GM21381 (cell line): Measurements from ENCODE around the gene UBE2S.
"Not testable (repeated sequence)": the region's sequence is repeated elsewhere in the genome, so short reads cannot be mapped to it uniquely, and the experiment has no call there.

Experiments
- ATAC-seq: cut with Tn5 transposase; IDR thresholded peaks from one replicate; pipeline ENCODE4 v1.9.1; 2021; ENCODE audit warnings: mild to moderate bottlenecking, moderate library complexity; ENCODE audit not compliant: unreplicated experiment

The UBE2S gene

DNA sequence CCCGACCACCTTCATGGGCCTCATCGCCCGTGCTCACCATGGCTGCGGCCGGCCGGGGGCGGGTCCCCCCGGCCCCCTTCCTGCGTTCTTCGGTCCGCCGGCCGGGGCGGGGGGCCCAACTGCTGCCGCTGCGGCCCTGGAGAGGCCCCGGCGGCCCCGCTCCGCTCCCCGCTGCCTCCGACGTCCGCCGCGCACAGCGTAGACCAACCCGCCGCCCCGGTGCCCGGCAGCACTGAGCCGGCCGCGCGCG, at the start of gene UBE2S:
Gene UBE2S, minus strand, starts transcription at position 239 of the 250 bp plus-strand sequence. Its CDS starts 199 bp downstream, at position 40.
- ATAC-seq: peak; percentile 20

DNA sequence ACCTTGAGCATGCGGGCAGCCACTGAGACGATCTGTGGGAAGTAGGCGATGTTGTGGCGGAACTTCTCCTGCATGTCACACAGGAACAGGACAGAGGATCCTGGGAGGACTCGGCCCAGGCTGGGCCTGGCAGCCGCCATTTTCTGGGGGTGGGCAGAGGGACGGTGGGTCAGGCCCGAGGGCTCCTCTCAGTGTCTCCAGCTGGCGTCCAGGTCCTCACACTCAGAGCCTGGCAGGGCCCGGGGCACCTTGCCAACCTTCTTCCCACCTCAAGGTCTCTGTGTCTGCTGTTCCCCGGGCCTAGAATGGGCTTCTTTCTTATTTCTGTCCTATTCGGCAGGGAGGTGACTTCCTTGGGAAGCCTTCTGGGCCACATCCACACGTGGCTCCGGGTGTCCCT, 48.8 kb upstream of the UBE2S start:
- ATAC-seq: no peak

DNA sequence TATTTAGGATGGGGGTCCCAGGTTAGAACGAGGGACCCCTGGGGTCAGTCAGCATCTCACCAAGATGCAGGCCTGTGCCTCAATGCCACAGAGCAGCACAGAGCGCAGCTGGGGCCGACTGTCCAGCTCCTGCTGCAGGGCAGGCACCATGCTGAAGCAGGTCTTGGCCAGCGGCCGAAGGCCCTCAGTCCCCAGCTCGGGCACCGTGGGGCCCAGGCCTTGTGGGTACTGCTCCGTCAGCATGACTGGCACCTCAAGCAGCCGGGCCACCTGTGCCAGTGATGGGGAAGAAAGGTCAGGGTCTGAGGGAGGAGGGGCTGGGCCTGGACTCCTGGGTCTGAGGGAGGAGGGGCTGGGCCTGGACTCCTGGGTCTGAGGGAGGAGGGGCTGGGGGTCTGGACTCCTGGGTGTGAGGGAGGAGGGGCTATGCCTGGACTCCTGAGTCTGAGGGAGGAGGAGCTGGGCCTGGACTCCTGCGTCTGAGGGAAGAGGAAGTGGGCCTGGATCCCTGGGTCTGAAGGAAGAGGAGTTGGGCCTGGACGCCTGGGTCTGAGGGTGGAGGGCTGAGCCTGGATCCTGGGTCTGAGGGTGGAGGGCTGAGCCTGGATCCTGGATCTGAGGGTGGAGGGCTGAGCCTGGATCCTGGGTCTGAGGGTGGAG, 48.1 kb upstream of the UBE2S start:
- no peak for ATAC-seq

DNA sequence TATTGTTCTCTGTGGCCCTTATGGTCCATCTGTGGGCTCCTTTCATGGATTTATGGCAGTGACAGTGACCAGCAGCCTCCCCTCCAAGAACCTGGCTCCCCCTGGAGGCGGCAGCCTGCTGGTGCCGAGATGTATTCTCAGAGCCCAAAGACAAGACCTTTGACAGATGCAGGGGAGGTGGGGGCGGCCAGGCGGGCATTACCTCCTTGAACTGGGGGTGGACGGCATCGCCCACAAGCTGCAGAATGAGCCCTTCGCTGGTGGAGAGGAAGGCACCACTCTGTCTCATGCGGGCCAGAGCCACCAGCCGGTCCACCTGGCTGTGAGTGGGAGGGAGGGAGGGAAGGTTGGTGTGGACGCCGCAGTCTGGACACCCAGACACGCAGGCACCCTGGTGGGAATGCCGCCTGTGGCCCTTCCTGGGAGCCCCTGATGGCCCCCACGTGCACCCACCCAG, 47.2 kb upstream of the UBE2S start:
- ATAC-seq: no peak

DNA sequence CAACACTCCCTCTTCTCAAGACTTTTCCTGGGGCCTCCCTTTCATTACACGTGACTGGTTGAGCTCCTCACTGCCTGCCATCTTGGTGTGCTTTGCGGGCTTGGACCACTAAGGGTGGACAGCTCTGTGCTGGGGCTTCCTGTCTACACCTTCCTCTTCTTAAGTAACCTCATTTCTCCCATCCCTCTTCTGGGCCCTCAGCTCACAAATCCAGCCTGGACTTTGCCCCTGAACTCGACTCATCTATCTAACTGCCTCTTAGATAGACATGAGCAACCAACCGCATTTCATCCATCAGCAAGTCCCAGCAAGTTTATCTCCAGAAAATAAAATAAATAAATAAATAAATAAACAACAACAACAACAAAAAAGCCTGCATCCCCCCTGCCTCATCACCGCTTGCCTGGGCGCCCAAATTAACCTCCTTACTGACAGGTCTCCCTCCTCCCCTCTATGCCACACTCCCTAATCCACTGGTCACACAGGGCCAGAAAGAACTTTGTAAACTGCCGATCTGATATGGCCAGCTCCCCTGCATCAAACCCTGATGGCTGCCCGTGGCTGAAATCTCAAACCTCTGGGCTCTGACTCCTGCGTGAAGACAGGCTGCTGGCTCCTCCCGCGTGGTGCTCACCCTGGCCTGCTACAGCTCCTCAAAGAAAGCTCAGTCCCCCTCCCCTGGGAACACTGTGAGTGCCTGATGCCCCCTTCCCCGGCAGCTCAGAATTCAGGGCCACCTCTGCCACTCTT, 46.1 kb upstream of the UBE2S start:
- ATAC-seq: no peak

DNA sequence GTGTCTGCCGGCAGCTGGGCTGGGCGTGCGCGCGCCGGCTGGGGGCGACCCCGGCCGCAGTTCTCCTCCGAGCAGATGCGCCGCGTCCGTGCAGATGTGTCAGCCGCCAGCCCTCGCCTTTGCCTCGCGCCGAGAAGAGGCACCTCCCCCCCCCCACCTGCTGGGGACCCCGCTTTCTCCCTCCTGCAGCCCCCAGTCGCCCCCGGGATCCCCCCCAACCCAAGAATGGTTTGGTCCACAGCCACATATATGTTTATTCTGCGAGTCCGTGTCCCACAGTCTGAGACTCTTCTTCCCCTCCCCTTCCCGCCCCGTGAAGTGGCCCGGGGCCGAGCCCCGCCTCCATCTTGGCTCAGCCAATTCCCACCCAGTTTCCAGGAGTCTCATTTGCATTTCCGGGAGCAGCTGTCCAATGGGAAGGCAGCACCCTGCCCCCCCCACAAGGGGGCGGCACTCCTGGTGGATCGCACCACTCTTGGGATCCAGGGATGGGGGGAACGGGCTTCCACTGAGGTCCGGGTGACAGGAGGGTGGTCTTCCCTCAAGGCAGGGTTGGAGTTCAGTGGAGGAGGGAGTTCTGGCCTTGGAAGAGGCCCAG, 45.3 kb upstream of the UBE2S start:
- ATAC-seq: no peak

DNA sequence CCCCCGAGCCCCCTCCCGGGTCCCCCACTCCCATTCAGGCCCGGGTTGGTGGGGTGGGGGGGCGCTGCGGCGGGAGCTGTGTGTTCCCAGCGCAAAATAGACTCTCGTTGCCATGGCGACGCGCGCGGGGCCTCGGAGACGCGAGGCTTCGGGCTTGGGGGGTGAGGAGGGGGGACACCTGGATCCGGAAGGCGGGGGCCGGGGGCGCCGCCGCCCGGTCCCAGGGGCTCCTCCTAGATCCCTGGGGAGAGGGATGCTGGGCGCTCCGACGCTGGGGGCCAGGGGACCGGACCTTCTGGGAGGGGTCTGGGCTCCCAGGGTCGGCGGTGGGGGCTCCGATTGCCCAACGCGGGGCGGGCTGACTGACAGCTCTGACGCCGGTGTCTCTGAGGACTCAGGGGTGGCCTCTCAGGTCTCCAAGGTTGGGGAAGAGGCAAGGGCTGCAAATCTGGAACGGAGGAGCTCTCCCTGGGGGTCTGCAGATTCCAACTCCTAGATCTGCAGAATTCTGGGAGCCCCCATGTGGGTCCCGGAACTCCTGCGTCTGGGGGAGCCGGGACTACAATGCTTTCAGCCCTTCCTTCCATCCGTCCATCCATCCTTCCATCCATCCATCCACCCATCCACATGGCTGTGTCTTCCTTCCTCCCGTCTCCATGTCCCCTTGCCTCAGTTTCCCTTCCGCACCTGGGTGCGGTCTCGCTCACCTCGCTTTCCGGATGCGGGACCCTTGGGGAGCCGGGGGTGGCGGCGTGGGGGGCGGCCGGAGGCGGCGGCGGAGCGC, 44.6 kb upstream of the UBE2S start:
- no peak for ATAC-seq

DNA sequence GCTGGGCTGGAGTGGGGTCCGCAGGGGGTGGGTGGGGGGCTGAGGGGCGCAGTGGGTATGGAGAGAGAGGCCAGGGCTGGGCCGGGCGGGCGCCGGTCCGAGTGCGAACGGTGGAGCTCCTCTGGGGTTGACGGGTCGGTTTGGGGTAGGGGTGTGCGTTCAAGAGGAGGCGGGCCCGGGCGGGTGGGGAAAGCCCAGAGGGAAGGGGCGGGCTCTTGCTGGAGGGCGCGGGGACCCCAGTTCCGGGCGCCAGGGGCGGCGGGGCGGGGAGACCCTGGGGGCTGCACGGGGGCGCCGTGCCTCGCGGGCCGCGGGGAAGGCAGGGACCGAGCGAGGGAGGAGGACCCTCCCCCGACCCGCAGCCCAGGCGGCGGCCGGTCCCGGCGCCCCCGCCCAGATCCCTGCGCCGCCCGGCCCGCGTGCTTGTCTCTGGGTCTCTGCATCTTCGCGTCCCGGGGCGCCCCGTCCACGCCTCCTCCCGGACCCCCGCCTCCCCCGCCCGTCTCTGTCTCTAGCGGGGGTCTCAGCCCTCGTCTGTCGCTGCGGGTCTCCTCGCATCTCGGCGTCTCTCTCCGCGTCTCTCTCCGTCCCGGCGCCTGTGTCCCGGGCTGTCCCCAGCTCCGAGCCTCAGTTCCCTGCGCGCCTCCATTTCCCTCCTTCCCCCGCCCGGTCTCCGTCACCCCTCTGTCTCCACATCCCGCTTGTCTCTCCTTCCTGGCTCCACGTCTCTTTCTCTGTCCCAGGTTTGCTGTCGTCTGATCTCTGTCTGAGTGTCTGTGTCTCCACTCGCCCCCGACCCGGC, 43.8 kb upstream of the UBE2S start:
- no peak for ATAC-seq

DNA sequence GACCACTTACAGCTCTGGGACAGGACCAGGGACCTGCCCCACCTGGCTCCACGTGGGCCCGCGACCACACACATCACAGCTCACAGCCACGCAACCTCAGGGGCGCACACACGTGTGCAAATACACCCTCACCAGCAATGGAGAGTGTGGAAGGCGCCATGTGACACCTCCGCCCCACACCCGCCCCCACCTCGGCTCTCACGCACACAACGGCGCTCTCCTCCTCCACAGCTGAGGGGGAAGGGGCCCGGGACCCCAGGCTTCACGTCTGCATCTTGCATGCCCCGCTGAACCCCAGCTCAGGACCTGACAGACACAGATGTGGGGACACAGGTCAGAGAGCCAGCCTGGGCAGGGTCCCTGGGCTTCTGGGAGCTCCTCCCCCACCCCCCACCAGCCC, 41.9 kb upstream of the UBE2S start:
- ATAC-seq: no peak

DNA sequence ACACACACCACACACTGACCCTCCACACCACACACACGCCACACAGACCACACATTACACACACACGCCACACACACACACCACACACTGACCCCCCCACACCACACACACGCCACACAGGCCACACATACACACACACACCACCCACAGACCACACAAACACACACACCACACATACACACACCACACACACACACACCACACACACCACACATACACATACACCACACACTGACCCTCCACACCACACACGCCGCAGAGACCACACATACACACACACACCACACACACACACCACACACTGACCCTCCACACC, 40.5 kb upstream of the UBE2S start:
- not testable (repeated sequence) for ATAC-seq

DNA sequence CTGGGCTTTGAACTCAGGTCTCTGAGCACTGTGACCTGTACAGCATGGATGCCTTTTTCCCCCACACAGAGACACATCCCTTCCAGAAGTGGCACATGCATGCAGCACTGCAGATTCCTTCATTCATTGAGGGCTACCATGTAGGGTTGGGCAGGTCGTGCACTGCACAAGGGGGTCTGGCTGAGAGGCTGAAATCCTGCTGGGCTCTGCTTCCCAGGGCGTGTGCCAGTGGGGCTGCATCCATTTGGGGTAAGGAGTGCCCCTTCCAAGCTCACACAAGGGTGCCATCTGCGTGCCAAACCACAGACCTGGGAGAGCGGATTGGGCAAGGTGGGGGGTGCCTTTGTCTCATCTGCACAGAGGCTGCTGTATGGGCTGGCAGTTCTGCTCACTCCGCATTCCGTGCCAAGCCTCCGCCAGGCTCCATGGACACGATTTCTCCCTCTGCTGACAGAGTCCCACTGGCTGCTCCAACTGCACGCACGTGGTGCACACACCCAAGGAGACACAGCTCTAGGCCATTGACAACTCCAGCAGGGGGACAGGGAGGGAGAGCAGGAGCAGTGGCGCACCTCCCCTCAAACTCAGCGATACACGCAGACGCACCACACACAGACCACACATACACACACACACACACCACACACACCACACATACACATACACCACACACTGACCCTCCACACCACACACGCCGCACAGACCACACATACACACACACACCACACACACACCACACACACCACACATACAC, 40.0 kb upstream of the UBE2S start:
- no peak for ATAC-seq

DNA sequence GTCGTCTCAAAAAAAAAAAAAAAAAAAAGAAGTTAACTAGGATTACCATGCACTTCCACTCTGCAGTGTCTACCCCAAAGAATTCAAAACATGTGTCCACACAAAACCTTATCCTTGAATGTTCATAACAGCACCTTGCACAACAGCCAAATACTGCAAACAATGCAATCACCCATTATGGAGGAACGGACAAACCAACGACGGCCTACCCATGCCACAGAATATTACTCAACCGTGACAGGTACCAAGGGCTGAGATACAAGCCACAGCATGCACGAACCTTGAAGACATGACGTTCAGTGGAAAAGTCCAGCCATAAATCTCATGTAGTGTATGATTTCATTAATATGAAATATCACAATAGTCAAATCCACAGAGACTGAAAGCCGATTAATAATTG, 38.5 kb upstream of the UBE2S start:
- ATAC-seq: no peak

DNA sequence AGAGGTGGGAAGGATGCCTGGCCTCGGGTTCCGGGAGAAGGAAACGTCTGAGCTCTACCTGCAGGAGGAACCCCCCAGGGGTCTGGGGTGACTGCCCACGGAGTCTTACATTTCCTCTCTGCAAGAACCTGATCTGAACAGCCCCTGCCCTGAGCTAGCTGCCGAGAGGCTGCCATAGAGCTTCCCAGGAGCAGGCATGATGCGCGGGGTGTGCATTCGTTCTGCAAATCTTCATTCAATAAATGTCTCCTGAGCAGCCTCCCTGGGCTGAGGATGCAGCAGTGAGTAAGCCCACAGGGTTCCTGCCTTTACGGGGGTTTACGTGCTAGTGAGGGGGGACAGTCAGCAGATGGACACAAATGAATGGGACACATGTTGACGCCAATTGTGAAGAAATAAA, 37.1 kb upstream of the UBE2S start:
- ATAC-seq: no peak

DNA sequence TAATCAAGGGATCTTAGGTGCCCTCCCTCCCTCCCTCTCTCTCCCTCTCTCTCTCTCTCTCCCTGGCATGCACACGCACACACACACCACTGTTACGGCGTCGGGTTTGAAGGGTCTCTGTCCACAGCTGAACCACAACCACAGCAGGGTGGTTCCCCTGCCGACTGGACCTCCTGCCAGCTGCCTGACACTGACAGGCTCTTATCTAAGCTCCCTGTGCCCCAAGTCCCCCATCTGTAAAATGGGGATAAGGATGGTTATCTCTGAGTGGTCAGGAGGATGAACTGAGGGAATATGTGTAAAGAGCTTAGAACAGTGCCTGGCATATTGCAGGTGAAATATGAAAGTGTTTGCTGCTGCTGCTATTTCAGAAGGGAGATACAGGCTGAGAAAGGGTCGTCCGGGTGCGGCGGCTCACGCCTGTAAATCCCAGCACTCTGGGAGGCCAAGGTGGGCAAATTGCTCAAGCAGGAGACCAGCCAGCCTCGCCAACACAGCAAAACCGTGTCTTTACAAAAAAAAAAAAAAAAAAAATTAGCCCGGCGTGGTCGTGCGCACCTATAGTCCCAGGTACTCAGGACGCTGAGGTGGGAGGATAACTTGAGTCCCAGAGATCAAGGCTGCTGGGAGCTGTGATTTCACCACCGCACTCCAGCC, 36.4 kb upstream of the UBE2S start:
- ATAC-seq: no peak

DNA sequence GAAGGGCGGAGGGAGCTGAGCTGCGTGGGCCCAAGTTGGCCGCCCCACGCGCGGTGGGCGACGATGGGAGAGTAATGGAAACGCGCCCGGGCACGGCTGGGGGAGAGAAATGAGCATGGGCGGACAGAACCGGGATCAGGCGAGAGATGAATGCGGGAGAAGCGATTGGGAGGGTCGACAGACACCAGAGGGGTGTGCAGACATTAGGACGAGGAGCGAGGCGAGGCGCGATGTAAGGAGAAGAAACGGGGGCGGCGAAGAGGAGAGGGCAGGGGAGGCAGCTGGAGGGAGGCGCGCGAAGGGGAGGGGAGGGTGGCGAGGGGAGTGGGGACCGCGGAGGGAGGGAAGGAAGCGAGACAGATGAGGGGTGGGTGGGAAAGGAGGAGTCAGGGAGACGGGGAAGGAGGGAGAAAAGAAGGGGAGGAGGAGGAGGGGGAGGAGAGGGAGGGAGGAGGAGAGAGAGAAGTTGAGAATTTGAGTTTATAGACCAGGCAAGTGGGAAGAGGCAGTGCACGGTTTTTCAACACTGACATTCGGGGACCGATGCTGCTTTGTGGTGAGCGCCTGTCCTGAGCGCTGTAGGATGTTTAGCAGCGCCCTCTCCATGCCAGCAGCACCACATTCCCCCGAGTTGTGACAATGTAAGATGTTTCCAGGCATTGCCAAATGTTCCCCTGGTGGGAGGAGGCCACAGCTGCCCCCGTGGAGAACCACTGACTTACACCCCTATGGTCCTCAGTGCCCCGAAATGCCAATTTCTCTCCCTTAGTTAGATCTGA, 35.6 kb upstream of the UBE2S start, which contains the start of gene SHISA7:
Gene SHISA7, minus strand, starts transcription at position 256 of the 779 bp plus-strand sequence. CDS start 437 bp downstream, outside the sequence.
- no peak for ATAC-seq

DNA sequence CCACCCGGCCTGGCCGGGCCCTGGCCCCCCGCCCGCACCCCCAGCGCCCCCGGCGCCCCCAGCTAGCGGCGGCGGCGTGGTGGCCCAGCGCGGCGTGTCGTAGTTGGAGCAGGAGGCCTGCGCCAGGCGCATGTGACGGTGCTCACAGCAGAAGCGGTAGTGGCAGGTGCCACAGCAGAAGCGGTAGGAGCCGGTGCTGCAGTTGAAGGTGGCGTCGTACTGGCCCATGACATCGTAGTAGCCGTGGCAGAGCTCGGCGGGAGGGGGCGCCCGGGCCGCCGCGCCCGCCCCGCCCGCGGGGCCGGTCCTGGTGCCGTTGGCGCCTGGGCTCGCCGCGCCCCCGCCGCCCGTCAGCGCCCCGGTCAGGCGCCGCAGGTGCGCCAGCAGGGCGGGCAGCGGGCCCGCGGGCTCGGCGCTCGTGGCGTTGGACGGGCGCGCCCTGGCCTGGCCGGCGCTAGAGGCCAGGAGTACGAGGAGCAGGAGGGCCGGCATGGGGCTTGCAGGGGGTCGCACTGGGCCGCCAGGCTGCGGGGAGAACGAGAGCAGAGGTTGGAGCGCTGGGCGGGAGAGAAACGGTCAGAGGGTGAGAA, 34.9 kb upstream of the UBE2S start:
- no peak for ATAC-seq

DNA sequence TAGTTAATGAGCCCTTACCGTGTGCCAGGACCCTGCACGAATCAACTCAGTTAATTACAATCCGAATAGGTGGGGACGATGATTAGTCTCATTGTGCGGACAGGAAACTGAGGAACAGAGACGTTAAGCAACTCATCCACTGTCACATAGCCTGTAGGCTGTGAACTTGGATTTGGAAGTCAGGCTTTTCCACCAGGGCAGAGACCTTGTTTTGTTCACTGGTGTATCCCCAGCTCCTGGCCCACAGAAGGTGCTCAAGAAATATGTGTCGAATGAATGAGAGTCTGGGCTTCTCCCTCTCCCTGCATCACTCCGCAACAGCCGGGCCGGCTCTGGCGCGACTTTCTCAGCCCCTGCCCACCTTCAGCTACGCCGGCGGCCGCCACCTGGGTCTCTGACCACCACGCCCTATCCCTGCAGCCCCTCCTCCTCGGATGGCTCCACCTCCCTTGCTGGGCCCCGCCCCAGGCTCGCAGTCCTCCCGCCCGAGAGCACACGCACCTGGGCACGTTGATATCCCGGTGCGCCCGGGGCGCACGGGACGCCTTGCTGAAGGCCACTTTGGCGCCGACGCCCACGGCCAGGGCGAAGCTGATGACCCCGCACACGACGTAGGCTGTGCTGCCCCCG, 34.2 kb upstream of the UBE2S start:
- ATAC-seq: no peak

DNA sequence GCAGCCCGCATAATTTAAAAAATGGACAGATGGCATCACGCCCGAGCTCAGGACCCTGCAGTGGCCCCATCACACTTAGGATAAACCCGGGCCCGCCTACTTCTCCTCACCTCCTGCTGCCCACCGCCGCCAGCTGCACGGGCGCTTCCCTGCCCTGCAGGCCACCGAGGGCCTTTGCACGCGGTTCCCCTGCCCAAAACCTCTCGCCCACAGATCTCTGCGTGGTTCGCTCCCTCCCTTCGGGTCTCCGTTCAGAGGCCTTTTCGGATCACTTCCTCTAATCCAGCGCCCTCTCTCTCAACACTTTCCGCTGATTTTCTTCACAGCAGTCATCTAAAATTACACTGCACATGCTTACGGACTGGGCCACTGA, 33.7 kb upstream of the UBE2S start:
- ATAC-seq: no peak
